Measurements from ENCODE around the gene STK17B. TPM values are rescaled to one million over a fixed set of nuclear protein-coding genes. Genes with fewer than 3 reads are reported as not detected.

The STK17B gene
- total and polyA plus RNA-seq, 12 donors, result 2.0 to 20.4 (median 3.7) TPM

DNA sequence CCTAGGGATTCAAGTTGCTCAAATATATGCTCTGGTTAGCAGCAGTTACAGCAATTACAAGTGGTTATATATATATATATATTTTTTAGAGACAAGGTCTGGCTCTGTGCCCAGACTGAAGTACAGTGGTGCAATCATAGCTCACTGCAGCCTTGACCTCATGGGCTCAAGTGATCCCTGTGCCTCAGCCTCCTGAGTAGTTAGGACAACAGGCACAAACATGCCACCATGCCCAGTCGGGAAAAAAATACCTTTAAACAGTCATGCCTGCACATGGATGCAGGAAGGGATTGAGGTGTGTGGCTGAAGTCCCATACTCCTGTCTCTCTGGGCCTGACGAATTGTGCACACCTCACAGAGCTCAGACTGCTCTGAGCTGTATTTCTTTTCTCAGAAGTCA lies 83.2 kb downstream of the STK17B start:
- intact Hi-C loops (cut with DNase I), result loop anchor here in 2 of 10 donors (10.0 kb wide), 1 partner anchor 367 kb away; no protein-coding TSS in a partner anchor
- H3K27ac ChIP-seq, result no peak overlapping the region
- DNase-seq, result no peak
- no peaks in the 10 kb centered on the region for H3K4me1 ChIP-seq
- WGBS, 2 donors, result 49 to 54% methylated on average over 2 of the region's 2 CpGs
- TF ChIP-seq, protein P1, sequence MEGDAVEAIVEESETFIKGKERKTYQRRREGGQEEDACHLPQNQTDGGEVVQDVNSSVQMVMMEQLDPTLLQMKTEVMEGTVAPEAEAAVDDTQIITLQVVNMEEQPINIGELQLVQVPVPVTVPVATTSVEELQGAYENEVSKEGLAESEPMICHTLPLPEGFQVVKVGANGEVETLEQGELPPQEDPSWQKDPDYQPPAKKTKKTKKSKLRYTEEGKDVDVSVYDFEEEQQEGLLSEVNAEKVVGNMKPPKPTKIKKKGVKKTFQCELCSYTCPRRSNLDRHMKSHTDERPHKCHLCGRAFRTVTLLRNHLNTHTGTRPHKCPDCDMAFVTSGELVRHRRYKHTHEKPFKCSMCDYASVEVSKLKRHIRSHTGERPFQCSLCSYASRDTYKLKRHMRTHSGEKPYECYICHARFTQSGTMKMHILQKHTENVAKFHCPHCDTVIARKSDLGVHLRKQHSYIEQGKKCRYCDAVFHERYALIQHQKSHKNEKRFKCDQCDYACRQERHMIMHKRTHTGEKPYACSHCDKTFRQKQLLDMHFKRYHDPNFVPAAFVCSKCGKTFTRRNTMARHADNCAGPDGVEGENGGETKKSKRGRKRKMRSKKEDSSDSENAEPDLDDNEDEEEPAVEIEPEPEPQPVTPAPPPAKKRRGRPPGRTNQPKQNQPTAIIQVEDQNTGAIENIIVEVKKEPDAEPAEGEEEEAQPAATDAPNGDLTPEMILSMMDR (IDR thresholded peaks at IDR 0.05), result no peak
- no peaks in the 10 kb centered on the region for H3K36me3 ChIP-seq
- peaks cover 0 to 2% (median 0%) of the 10 kb centered on the region in 7 donors for H3K27me3 ChIP-seq
- H3K9me3 ChIP-seq, result peaks cover 0 to 13% (median 0%) of the 10 kb centered on the region in 11 donors
- H3K4me3 ChIP-seq, result no peak overlapping the region
- ATAC-seq, result no peak

DNA sequence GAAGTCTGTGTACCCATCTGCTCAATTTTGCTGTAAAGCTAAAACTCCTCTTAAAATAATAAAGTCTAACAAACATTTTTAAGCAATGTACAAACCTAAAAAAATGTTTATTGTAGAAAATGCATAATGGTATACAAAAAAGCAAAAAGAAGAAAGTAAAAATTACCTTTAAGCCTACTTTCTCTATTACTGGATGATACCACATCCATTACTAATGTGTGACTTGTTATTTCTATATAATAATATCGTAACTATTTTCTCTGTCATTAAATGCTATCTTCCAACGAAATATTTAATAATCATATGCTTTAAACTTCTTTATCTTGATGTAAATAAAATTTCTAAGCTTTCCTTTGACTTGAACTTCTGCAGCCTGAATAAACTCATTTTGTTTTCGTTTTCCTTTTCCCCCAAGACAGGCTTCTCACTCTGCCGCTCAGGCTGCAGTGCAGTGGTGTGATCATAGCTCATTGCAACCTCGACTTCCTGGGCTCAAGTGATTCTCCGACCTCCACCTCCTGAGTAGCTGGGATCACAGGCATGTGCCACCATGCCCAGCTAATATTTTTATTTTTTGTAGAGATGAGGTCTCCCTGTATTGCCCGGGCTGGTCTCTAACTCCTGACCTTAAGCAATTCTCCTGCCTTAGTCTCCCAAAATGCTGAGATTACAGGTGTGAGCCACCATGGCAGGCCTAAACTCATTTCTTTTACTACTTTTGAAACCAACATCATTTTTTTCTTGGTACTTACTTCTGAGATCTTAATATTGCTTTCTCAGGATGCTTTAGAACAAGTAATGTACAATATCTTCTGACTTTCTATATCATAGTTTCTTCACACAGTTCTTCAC lies 84.6 kb downstream of the STK17B start:
- intact Hi-C loops (cut with DNase I), result loop anchor here in 2 of 10 donors (10.0 kb wide), 1 partner anchor 368 kb away; no protein-coding TSS in a partner anchor
- WGBS, 2 donors, result 79 to 89% methylated on average over 7 of the region's 7 CpGs
- TF ChIP-seq, protein P1 (IDR thresholded peaks at IDR 0.05), result no peak
- DNase-seq (no peak), ATAC-seq (no peak)
- Histone ChIP-seq H3K9me3 (peaks cover 0 to 17% (median 0%) of the 10 kb centered on the region in 11 donors), H3K27me3 (peaks cover 0 to 2% (median 0%) of the 10 kb centered on the region in 7 donors), H3K4me1 (no peaks in the 10 kb centered on the region), H3K4me3 (no peak overlapping the region), H3K27ac (no peak overlapping the region), H3K36me3 (no peaks in the 10 kb centered on the region)

DNA sequence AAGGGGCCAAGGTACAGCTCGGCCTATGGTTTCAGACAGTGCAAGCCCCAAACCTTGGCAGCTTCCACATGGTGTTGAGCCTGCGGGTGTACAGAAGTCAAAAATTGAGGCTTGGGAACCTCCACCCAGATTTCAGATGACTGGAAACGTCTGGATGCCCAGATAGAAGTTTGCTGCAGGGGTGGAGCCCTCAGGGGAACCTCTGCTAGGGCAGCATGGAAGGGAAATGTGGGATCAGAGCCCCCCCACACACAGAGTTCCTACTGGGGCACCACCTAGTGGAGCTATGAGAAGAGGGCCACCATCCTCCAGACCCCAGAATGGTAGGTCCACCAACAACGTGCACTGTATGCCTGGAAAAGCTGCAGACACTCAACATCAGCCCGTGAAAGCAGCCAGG lies 87.8 kb downstream of the STK17B start:
- H3K9me3 ChIP-seq, result peaks cover 0 to 17% (median 0%) of the 10 kb centered on the region in 11 donors
- TF ChIP-seq, protein P1 (IDR thresholded peaks at IDR 0.05), result no peak
- ATAC-seq, result no peak
- DNase-seq, result no peak
- H3K27ac ChIP-seq, result no peak overlapping the region
- no peak overlapping the region for H3K4me3 ChIP-seq
- no peaks in the 10 kb centered on the region for H3K27me3 ChIP-seq
- H3K36me3 ChIP-seq, result no peaks in the 10 kb centered on the region
- peaks cover 0 to 16% (median 14%) of the 10 kb centered on the region in 9 donors for H3K4me1 ChIP-seq
- intact Hi-C loops (cut with DNase I), result loop anchor here in 3 of 10 donors (5.0 to 10.0 kb wide), 2 partner anchors 194 to 371 kb away; no protein-coding TSS in a partner anchor
- 84 to 91% methylated on average over 5 of the region's 5 CpGs for WGBS, 2 donors

Other genes with a start within 250 kb of the STK17B start
- gene DNAH7, start 102.7 kb downstream of the STK17B start, total RNA-seq, result under 1 TPM in 9 of 10 donors, not detected in 1; 0.10 to 0.74 (median 0.22) TPM
- gene DNAH7, start 102.7 kb downstream of the STK17B start, polyA plus RNA-seq, result under 1 TPM in 1 of 2 donors, not detected in 1; 0.25 TPM